Measurements from ENCODE around the gene TLR3.

- TF ChIP-seq, protein P1, sequence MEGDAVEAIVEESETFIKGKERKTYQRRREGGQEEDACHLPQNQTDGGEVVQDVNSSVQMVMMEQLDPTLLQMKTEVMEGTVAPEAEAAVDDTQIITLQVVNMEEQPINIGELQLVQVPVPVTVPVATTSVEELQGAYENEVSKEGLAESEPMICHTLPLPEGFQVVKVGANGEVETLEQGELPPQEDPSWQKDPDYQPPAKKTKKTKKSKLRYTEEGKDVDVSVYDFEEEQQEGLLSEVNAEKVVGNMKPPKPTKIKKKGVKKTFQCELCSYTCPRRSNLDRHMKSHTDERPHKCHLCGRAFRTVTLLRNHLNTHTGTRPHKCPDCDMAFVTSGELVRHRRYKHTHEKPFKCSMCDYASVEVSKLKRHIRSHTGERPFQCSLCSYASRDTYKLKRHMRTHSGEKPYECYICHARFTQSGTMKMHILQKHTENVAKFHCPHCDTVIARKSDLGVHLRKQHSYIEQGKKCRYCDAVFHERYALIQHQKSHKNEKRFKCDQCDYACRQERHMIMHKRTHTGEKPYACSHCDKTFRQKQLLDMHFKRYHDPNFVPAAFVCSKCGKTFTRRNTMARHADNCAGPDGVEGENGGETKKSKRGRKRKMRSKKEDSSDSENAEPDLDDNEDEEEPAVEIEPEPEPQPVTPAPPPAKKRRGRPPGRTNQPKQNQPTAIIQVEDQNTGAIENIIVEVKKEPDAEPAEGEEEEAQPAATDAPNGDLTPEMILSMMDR (IDR thresholded peaks at IDR 0.05; ENCODE audit: borderline replicate concordance, extremely low read depth, low read length, poor library complexity, severe bottlenecking): no peak
- no peak for TF ChIP-seq EZH2 (IDR thresholded peaks at IDR 0.05; ENCODE audit: borderline replicate concordance, low read depth, low read length, severe bottlenecking)
These were observed 44.1 kb upstream of the TLR3 start for GRCh38 chr4:186024637-186025407.

All from DND-41 (cell line).